GF-D8 (cell line): Measurements from ENCODE around the gene TP73.
"Not testable (repeated sequence)": the region's sequence is repeated elsewhere in the genome, so short reads cannot be mapped to it uniquely, and the experiment has no call there.

Experiments used
- DNase-seq: peaks from one replicate; lab custom pipeline; 2025; lab: John Stamatoyannopoulos, UW

TP73 gene

DNA sequence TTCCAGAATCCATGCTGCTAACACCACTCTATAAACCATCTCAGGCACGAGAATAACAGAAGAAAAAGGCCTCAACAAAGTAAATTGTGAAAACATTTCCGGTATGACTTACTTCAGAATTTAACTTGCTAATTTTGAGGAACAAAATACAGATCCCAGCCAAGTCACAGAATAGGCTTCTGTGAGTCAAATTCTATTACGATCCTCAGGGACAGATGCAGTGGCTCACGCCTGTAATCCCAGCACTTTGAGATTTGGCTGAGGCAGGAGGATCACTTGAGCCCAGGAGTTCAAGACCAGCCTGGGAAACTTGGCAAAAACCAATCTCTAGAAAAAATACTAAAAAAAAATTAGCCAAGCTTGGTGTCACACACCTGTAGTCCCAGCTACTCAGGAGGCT lies 91.1 kb downstream of the TP73 start:
- DNase-seq: no peak

DNA sequence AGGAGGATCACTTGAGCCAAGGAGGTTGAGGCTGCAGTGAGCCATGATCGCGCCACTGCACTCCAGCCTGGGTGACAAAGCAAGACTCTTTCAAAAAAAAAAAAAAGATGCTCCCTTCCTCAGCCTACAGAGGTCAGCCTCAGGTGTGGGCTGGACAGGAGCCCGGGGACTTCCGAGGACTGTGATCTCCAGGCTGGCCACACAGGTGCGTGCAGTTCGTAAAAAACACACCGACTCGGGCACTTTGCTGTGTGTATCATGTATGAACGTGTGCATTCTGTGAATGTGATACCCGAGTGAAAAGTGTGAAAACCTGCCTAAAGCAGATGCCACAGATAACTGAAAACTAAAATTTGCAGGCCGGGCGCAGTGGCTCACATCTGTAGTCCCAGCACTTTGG lies 91.5 kb downstream of the TP73 start:
- no peak for DNase-seq

DNA sequence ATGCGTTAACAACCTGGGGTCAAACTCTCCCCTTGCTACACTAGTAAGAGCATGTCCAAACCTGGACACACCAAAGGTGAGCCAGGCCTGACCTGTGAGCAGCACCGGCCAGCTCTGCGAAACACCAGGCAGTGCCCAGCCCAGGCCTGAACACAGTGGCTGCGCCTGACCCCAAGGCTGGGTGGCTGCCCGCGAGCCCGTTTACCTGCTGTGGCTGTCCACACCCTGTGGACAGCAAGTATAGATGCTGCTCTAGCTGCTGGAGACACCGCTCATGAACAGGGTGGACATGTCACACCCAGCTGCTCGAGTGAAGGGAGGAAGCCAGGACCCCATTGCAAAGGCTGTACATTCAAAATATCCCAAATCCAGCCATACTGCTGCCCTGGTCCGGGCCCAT lies 92.3 kb downstream of the TP73 start:
- DNase-seq: no peak

DNA sequence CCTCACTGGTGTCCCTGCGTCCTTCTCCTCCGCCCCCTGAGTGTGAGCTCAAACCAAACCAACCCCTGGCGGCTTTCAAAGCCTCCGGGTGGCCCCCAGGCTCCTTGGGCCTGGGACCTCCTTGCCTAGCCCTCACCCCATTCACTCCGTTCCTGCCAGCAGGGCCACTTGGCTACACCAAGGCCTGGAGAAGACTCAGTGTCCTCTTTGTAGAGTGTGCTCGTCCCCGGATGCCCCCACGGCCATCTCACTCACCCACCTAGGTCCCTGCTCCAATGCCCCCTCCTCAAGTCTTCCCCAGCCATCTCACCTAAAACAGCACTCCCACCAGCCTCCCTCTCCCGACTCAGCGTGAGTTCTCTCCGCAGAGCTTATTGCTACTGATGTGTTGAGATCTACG lies 92.8 kb downstream of the TP73 start:
- DNase-seq: no peak

- DNase-seq: no peak
Measured at GRCh38 chr1:3745590-3746381, 93.5 kb downstream of the TP73 start.

GRCh38 chr1:3746389-3746829 lies 94.1 kb downstream of the TP73 start:
- no peak for DNase-seq

DNA sequence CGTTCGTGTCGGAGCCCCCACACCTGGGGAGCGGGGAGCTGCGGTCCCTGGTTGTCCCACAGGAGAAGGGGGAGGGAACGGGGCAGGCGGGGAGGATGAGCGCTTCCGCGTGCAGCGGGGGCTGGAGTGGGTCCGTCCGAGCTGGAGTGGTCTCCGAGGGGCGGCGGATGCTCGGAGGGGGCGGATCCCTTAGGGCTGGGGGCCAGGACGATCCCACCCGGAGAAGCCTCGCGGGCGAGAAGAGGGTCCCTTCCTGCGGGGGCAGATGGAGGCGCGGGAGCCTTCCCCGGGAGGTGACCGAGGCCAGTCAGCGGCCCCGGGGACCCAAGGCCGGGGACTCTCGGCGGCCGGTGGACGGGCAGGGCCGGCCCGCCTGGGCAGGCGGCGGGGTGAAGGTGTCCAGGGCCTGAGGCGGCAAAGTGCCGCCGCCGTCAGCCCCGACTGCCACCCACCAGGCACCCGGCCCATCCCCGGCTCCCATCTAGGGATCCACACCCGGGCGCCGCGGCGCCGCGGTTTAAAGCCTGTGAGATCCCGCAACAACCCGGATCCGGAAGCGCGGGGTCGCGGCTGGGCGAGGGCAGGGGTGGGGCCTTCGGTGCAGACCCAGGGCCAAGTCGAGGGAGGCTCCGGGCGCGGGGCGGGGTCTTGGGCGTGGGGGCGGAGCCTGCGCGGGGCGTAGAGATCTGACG lies 94.7 kb downstream of the TP73 start:
- DNase-seq: no peak

DNA sequence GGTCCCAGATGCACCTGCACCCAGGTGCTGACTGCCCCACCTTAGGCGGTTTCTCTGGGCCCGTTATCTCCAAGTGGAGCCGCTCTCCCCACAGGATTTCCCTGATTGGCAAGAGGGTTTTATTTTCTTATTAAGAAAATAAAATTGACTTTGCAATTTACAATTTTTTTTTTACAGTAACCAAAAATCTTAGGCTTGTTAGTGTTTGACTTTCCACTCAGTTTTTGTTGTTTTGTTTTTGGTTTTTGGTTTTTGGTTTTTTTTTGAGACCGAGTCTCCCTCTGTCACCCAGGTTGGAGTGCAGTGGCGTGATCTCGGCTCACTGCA lies 95.2 kb downstream of the TP73 start:
- no peak for DNase-seq

DNA sequence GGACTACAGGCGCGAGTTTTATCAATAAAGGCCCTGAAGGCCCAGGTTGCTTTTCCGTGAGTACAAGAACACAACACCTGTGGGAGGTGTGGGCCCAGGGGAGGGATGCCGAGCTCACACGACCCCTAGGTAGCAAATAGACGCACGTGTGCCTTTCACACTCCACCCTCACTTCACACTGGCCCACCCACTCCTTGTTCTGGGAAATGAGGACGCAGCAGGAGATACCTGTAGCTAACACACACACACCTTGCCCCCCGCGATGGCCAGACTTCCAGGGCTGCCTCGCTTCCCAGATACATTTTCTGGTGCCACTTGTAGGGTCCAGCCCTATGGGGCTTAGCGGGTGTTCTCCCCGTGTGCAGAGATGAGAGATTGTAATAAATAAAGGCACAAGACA lies 95.6 kb downstream of the TP73 start:
- no peak for DNase-seq

DNA sequence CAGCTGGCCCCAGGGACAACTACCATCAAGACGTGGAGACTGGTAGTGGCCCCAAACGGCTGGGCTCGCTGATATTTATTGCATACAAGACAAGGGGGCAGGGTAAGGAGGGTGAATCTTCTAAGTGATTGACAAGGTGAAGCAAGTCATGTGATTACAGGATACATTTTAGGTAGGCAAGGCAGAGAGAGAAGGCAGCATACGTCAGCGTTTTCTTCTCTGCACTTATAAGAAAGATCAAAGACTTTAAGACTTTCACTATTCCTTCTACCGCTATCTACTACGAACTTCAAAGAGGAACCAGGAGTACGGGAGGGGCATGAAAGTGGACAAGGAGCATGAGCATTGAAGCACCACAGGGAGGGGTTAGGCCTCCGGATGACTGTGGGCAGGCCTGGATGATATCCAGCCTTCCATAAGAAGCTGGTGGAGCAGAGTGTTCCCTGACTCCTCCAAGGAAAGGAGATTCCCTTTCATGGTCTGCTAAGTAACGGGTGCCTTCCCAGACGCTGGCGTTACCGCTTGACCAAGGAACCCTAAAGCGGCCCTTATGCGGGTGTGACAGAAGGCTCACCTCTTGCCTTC lies 96.1 kb downstream of the TP73 start:
- not testable (repeated sequence) for DNase-seq

- DNase-seq: no peak
Measured at GRCh38 chr1:3749512-3749911, 97.2 kb downstream of the TP73 start.

DNA sequence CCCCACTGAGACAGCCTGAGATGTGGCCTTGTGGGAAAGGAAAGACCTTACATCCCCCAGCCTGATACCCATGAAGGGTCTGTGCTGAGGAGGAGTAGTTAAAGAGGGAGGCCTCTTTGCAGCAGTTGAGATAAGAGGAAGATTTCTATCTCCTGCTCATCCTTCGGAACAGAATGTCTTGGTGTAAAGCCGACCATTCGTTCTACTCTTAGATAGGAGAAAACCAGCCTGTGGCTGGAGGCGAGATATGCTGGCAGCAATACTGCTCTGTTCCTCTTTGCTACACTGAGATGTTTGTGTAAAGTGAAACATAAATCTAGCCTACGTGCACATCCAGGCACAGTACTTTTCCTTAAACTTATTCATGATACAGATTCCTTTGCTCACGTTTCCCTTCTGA lies 98.4 kb downstream of the TP73 start:
- no peak for DNase-seq

GRCh38 chr1:3752400-3752945 lies 100.2 kb downstream of the TP73 start, which contains the start of gene CCDC27:
Gene CCDC27 (plus strand): TSS chr1:3752450. CDS start chr1:3752482, 32 bp downstream.
- no peak for DNase-seq

- no peak for DNase-seq
Measured at GRCh38 chr1:3753656-3754454, 101.5 kb downstream of the TP73 start.

GRCh38 chr1:3756394-3756793 lies 104.1 kb downstream of the TP73 start:
- no peak for DNase-seq

DNA sequence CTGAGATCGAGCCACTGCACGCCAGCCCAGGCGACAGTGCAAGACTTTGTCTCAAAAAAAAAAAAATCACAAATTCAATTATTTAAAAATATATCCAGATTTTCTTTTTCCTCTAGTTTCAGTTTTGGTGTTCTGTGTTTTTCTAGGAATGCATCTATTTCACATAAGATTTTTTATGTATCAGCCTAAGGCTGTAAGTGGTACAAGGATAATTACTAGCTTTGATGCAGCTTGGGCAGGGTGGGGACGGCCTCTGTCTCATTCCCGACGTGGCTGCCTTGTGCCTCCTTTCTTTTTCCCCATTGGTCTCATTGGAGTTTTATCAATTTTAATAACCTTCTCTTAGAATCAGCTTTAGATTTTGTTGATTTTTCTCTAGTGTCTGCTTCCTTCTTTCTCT lies 106.8 kb downstream of the TP73 start:
- no peak for DNase-seq

DNA sequence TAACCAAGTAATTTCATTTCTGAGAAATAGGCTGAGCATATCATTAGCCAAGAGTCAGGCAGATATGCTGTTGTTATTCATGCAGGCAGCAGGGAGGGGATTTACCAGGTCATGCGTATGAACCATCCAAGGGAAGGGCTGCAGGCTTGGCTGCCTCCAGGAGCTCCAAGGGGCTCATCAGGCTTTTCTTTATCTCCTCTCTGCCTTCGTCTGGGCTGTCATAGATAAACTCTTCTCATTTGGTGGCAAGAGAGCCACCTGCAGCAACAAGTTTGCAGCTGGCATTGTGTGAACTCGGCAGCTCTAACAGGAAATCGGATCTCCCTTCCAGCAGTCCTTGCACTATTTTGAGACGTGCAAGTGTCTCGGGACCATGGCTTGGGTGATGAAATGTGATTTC lies 107.5 kb downstream of the TP73 start:
- DNase-seq: no peak

DNA sequence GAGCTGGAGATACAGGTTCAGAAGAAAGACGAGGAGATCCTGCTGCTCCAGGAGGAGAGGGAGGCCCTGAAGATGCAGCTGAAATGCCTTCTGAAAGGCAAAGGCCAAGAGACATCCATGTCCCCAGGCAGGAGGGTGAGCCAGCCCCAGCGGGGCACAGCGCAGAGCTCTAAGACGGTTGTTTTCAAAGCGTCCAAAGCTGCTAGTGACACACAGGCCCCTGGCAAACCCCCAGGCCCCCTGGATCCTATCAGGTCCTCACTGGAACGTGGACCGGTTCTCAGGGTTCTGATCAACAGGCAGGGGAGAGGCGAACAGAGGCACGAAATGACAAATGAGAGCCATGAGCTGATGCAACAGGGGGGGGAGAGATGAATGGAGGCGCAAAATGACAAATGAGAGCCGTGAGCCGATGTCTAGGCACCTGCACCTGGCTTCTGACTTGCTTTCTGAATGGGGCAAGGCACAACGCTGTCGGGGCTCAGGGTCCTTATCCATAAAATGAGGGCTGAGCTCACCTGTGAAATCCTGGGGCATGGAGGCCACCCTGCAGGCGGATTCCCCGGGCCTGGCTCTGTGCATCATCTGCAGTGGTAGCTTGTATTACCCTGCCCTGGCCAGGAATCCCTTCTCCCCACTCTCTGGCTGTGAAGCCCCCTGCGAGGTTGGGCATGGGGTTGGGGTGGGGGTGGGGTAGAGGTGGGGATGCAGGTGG lies 109.1 kb downstream of the TP73 start:
- no peak for DNase-seq

DNA sequence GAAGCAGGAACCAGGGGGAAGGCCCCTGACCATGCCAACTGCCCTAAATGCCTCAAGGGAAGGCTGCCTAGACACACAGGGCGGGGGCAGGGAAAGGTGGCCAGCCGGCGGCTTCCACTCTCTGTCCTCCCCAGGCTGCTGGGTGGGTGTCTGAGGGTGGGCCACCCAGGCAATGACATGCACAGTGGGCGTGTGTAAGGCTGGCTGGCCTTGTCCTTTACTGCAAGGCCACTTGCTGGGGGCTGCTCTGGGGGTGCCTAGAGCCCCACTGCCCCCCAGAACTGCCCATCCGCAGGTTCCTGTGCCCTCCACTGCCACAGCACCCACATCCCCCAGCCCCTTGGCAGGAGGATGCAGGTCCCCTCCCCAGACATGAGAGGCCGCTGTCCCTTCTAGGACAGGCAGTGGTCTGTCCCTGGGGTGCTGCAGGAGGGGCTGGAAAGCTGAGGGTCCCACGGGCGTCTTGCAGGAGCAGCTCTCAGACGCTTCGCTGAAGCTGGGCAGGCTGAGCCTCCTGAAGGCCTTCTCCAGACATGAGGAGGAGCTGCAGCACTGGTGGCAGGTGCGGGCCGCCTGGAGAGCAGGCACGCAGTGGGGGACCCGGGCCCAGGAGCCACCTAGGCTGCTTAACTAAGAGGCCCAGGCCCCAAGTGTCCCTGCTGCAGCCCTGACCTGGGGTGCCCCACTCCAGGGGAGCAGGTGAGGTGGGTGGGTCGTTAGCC lies 110.0 kb downstream of the TP73 start:
- no peak for DNase-seq

DNA sequence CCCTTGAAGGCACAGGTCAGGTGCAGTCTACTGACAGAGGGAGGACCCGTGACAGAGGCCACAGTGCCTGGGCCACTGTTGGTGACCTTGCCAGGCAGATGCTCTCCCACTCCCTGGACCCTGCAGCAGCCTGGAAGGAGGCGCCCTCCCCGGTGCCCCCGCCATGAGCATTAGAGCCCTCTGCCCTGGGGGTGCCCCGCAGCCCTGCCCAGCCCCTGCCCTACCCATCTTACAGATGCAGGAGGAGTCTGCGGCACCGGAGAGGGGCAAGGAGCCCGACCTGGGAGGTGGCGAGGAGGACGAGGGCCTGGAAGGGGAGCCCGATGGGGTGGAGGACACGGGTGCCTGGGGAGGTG lies 110.5 kb downstream of the TP73 start:
- DNase-seq: no peak
